GM19035 (cell line): ENCODE measurements around the gene CLNK.

Experiments used
- ATAC-seq: cut with Tn5 transposase; IDR thresholded peaks from one replicate; pipeline ENCODE4 v1.9.1; 2021; ENCODE audit not compliant: unreplicated experiment

The CLNK gene

GRCh38 chr4:10701702-10702460 lies 17.3 kb upstream of the CLNK start:
- no peak for ATAC-seq

GRCh38 chr4:10701161-10701560 lies 16.6 kb upstream of the CLNK start:
- ATAC-seq, result no peak

GRCh38 chr4:10698172-10698571 lies 13.6 kb upstream of the CLNK start:
- no peak for ATAC-seq

GRCh38 chr4:10697086-10697485 lies 12.5 kb upstream of the CLNK start:
- no peak for ATAC-seq

- ATAC-seq, result no peak
Measured at GRCh38 chr4:10696253-10696652, 11.7 kb upstream of the CLNK start.

- no peak for ATAC-seq
Measured at GRCh38 chr4:10694828-10695209, 10.3 kb upstream of the CLNK start.

GRCh38 chr4:10694151-10694827 lies 9.7 kb upstream of the CLNK start:
- no peak for ATAC-seq

- ATAC-seq, result no peak
Measured at GRCh38 chr4:10691651-10692050, 7.1 kb upstream of the CLNK start.

- no peak for ATAC-seq
Measured at GRCh38 chr4:10690185-10690907, 5.8 kb upstream of the CLNK start.

- no peak for ATAC-seq
Measured at GRCh38 chr4:10688846-10689245, 4.3 kb upstream of the CLNK start.

GRCh38 chr4:10688022-10688421 lies 3.5 kb upstream of the CLNK start:
- peak; percentile 47 for ATAC-seq

GRCh38 chr4:10687526-10687925 lies 3.0 kb upstream of the CLNK start:
- ATAC-seq, result no peak

GRCh38 chr4:10682397-10682796 lies 2.2 kb downstream of the CLNK start:
- ATAC-seq, result no peak

GRCh38 chr4:10677796-10678497 lies 6.6 kb downstream of the CLNK start:
- no peak for ATAC-seq

GRCh38 chr4:10673817-10674369 lies 10.7 kb downstream of the CLNK start:
- peak; percentile 68 for ATAC-seq

GRCh38 chr4:10672379-10672778 lies 12.2 kb downstream of the CLNK start:
- no peak for ATAC-seq

- no peak for ATAC-seq
Measured at GRCh38 chr4:10671799-10672198, 12.8 kb downstream of the CLNK start.

GRCh38 chr4:10671366-10671765 lies 13.2 kb downstream of the CLNK start:
- peak; percentile 91 for ATAC-seq

GRCh38 chr4:10670321-10670720 lies 14.2 kb downstream of the CLNK start:
- no peak for ATAC-seq

GRCh38 chr4:10667701-10668326 lies 16.8 kb downstream of the CLNK start:
- no peak for ATAC-seq

- ATAC-seq, result no peak
Measured at GRCh38 chr4:10666616-10667015, 18.0 kb downstream of the CLNK start.
